AG10803 (cell line): Measurements from ENCODE around the gene BCL10.

Experiments used
- DNase-seq: peaks from one replicate; pipeline ENCODE4 v3.0.0; 2010; ENCODE audit warnings: low read depth
- H3K4me3 ChIP-seq: 2 replicates; pipeline ENCODE4 v1.5.1; 2011; ENCODE audit warnings: mild to moderate bottlenecking, low read length, control low read depth
- CTCF ChIP-seq: conservative IDR thresholded peaks from 2 replicates; pipeline ENCODE4 v1.5.1; 2011; ENCODE audit warnings: mild to moderate bottlenecking, low read length, control low read depth, inconsistent platforms

Gene BCL10

GRCh38 chr1:85319931-85320330 is 43.5 kb upstream of the BCL10 start:
- DNase-seq = no peak
- no peak for TF ChIP-seq CTCF
- no peak overlapping the region for H3K4me3 ChIP-seq

- no peak for TF ChIP-seq CTCF
- peak; percentile 91 for DNase-seq
- H3K4me3 ChIP-seq = no peak overlapping the region
Measured at GRCh38 chr1:85319491-85319890, 43.1 kb upstream of the BCL10 start.

GRCh38 chr1:85318217-85318616 is 41.8 kb upstream of the BCL10 start:
- H3K4me3 ChIP-seq = no peak overlapping the region
- no peak for DNase-seq
- TF ChIP-seq CTCF = no peak

GRCh38 chr1:85317560-85317959 is 41.1 kb upstream of the BCL10 start:
- no peak for DNase-seq
- no peak for TF ChIP-seq CTCF
- H3K4me3 ChIP-seq = no peak overlapping the region

GRCh38 chr1:85316321-85316720 is 39.9 kb upstream of the BCL10 start:
- TF ChIP-seq CTCF = no peak
- no peak overlapping the region for H3K4me3 ChIP-seq
- DNase-seq = no peak

GRCh38 chr1:85315789-85316188 is 39.4 kb upstream of the BCL10 start:
- H3K4me3 ChIP-seq = no peak overlapping the region
- TF ChIP-seq CTCF = no peak
- DNase-seq = no peak

- H3K4me3 ChIP-seq = no peak overlapping the region
- peak; percentile 33 for TF ChIP-seq CTCF
- DNase-seq = peak; percentile 87
Measured at GRCh38 chr1:85314726-85315125, 38.3 kb upstream of the BCL10 start.
